GM18511 (cell line): ENCODE measurements around the gene NFKBIZ.
"Not testable (repeated sequence)": the region's sequence is repeated elsewhere in the genome, so short reads cannot be mapped to it uniquely, and the experiment has no call there.

Experiments used
- ATAC-seq: cut with Tn5 transposase; IDR thresholded peaks from one replicate; pipeline ENCODE4 v1.9.1; 2021; ENCODE audit warnings: mild to moderate bottlenecking, moderate library complexity; ENCODE audit not compliant: unreplicated experiment

Gene NFKBIZ

GRCh38 chr3:101850246-101851051 is 1.1 kb downstream of the NFKBIZ start:
- peak; percentile 15 for ATAC-seq

- ATAC-seq = no peak
These were observed 1.9 kb downstream of the NFKBIZ start for GRCh38 chr3:101851072-101851770.

GRCh38 chr3:101851850-101852714 is 2.8 kb downstream of the NFKBIZ start:
- ATAC-seq = no peak

GRCh38 chr3:101852983-101853840 is 3.9 kb downstream of the NFKBIZ start:
- ATAC-seq = no peak

GRCh38 chr3:101853982-101854381 is 4.7 kb downstream of the NFKBIZ start:
- ATAC-seq = no peak

GRCh38 chr3:101854608-101855304 is 5.4 kb downstream of the NFKBIZ start:
- ATAC-seq = no peak

GRCh38 chr3:101857301-101857741 is 8.0 kb downstream of the NFKBIZ start:
- ATAC-seq = no peak

GRCh38 chr3:101858464-101859030 is 9.2 kb downstream of the NFKBIZ start:
- ATAC-seq = no peak

- ATAC-seq = no peak
These were observed 10.7 kb downstream of the NFKBIZ start for GRCh38 chr3:101859882-101860448.

GRCh38 chr3:101861212-101861788 is 12.0 kb downstream of the NFKBIZ start:
- ATAC-seq = peak; percentile 57

GRCh38 chr3:101861789-101862415 is 12.6 kb downstream of the NFKBIZ start:
- no peak for ATAC-seq

- ATAC-seq = no peak
These were observed 13.3 kb downstream of the NFKBIZ start for GRCh38 chr3:101862416-101863165.

- not testable (repeated sequence) for ATAC-seq
These were observed 15.6 kb downstream of the NFKBIZ start for GRCh38 chr3:101864926-101865325.

GRCh38 chr3:101865751-101866509 is 16.6 kb downstream of the NFKBIZ start:
- ATAC-seq = no peak

- ATAC-seq = no peak
These were observed 18.2 kb downstream of the NFKBIZ start for GRCh38 chr3:101867511-101867910.

GRCh38 chr3:101867996-101868395 is 18.7 kb downstream of the NFKBIZ start:
- no peak for ATAC-seq
